HG02870 (cell line): ENCODE measurements around the gene CEPT1.

Experiments
- ATAC-seq: cut with Tn5 transposase; IDR thresholded peaks from one replicate; pipeline ENCODE4 v1.9.1; 2021; ENCODE audit warnings: mild to moderate bottlenecking, moderate library complexity; ENCODE audit not compliant: unreplicated experiment

Gene CEPT1

DNA sequence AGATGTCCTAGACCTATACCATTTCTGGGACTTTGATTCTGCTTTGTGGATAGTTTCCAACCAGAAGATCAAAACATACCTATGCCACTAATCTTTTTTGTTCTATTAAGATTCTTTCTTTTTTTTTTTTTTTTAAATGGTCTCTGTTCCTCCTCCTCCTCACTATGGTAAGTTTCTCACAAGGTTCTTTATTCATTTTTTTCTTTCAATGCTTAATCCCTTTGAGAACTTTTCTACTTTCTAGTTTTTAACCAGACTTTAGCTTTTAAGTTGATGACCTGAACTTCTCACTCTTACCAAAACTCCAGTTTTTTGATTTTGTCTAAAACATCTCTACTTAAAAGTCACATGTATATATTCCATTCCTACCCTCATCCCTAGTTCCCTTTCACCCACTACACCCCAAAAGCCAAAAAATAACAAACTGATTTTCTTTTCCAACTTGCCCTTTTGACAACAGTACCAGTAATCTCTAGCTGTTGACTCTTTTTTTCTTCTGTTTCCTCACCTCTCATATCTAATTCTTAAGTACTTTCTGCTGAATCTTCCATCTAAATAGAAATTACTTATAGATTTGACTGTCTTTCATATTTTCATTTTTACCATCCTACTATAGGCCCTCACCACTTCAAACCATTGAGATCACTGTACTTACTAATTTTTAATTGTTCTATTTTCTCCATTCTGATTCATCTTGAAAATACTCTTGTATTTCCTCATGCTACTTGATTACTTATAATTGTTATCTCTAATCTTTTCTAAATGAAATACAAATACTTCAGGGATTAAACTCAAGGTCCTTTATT, 6.1 kb downstream of the CEPT1 start:
- no peak for ATAC-seq

DNA sequence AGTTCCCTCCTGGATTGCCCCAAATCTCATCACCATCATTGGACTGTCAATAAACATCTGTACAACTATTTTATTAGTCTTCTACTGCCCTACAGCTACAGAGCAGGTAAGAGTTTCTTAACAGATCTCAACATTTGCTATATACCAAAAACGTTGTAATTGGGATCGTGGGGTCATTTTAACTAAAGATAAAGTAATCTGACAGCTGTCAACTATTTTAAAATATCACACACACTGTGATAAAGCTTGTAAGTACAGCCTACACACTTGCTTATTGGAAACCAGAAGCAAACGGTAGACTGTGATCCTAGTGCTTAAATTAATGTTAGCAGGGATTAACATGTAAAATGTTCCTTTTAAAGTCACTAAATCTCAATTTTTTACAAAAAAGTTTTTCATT, 7.9 kb downstream of the CEPT1 start:
- ATAC-seq = no peak

DNA sequence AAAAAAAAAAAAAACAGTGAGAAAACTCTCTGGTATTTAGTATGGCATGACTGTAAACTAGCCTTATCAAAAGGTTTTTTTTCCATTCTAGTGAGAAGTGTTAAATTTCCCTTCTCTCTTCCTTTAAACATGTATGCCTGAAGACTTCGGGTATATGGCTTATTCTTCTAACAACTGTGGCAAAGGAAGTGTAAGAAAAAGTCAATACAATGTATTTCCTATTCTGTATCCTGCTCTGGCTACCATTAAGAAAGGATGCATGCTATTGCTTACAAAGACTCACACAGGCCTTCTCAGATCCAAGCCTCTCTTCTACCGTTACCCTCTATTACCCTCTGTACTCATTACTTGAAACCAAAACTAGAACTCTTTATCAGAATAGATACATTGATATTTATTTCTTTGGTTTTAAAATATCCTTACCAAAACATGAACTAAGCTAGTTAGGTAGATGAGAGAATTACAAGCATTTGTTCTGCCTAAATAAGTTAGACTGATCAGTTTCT, 8.4 kb downstream of the CEPT1 start:
- no peak for ATAC-seq

DNA sequence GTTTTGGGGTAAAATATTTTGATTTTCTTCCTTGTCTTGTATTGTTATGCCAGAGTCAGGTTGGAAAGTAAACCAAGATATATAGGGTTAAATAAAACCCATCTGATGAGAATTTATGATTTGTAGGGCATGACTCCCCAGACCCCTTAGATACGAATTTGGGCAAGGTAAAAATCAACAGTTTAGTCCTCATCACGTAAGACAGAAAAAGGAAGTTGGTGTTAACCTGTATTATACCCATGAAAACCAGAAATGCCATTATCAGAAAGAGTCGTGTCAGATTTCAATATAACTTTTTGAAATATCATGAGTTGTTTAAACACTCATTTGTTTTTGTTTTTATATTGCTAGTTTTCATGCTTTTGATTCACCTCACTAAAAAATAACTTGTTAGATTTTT, 11.8 kb downstream of the CEPT1 start:
- ATAC-seq = no peak

DNA sequence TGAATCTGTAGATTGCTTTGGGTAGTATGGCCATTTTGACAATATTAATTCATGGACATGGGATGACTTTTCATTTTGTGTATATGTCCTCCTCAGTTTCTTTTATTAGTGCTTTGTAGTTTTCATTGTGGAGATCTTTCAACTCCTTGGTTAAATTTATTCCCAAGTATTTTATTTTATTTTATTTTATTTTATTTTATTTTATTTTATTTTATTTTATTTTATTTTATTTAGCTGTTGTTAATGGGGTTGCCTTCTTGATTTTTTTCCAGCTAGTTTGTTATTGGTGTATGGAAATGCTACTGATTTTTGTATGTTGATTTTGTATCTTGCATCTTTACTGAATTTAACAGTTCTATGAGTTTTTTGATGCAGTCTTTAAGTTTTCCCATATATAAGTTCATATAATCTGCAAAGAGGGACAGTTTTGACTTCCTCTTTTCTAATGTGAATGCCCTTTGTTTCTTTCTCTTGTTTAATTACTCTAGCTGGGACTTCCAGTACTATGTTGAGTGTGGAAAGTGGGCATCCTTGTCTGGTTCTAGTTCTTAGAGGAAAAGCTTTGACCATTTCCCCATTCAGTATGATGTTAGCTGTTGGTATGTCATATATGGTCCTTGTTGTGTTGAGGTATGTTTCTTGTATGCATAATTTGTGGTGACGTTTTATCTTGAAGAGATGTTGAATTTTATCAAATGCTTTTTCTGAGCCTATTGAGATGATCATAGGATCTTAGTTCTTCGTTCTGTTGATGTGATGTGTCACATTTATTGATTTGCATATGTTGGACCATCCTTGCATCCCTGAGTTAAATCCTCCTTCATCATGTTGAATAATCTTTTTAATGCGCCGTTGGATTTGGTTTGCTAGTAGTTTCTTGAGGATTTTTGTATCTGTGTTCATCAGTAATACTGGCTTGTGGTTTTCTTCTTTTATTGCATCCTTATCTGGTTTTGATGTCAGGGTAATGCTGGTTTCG, 14.3 kb downstream of the CEPT1 start:
- ATAC-seq = no peak

DNA sequence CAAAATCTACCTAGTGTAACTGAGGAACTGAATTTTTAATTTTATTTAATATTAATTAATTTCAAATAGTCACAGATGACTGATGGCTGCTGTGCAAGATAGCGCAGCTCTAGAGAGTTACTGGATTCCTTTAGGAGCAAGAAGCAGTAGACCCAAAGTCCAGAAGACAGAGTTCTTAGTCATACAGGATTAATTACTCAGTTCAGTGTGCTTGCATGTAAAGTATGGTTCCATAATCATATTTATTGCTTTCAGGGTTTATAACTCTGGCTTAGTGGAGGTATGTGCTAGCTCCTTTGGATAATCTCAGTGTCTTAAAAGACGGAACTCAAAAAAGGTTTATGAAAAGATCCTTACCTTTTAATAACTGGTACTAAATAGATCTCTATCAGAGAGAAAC, 17.4 kb downstream of the CEPT1 start:
- no peak for ATAC-seq

DNA sequence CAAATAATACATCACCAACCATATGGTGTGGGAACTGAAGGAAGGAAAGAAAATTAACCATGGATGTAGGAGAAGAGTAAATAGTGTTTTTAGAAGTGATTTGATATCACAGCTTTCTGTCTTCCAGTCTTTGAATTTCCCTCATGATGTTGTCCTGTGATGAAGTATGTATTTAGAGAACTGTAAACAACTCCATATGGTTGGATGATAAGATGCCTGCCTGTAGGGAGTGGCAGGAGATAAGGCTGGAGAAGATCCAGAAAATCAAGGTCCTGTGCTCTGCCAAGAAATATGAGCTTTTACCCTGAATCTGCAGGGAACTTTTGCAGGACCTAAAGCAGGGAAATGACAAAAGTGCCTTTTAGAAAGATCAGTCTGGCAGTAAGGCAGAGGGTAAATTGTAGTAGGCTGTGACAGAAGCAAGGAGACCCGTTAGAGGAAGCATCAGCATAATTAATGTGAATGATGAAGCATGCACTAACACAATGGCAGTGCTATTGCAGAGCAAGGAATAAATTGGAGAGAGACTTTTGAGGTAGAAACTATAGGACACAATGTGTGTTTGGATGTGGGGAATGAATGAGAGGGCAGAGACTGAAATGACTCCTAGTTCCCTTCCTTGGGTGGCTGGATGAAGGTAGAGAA, 21.9 kb downstream of the CEPT1 start:
- ATAC-seq = no peak

DNA sequence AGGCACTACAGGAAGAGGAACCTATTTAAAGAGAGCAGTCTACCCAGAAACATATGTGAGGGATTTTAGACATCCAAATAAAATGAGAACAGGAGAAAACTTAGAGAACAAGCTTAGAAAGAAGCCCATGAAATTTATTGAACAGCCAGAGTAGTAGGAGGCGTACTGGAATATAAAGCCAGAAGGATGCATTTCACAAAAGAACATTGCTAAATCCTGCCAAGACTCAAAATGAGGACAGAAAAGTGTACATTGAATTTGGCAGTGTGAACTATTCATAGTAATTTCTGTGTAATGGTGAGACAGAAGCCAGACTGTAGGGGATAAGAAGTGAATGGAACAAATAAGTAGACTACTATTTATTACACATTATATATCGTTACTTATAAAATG, 22.5 kb downstream of the CEPT1 start:
- ATAC-seq = no peak

DNA sequence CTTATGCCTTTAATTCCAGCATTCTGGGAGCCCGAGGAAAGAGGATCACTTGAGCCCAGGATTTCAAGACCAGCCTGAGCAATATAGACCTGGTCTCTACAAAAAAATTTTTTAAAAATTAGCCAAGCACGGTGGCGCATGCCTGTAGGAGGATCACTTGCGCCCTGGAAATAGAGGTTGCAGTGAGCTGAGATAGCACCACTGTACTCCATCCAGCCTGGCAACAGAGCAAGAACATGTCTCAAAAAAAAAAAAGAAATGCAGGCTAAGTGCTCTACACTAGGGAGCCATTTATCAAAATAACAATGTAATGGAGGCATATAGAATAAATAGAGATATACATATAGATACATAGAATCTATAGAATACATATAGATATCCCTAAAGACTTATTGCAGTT, 23.3 kb downstream of the CEPT1 start:
- ATAC-seq = no peak

DNA sequence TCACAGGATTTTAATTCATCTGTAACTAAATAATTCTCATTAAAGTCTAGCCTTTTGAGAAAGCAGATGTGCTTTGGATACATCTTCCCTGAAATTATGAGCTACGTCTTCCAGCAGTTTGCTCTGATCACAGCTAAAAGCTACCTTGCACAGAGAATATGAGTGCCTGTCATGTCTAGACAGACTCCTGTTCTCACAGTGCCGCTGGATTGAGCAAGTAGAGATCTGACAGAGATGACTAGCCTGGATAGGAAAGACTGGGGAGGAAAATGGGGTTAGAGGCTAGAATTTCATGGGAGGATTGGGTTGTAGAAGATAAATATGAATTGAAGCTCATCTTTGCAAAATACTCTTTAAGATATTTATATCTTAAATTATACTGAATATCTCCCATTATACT, 24.1 kb downstream of the CEPT1 start:
- no peak for ATAC-seq

DNA sequence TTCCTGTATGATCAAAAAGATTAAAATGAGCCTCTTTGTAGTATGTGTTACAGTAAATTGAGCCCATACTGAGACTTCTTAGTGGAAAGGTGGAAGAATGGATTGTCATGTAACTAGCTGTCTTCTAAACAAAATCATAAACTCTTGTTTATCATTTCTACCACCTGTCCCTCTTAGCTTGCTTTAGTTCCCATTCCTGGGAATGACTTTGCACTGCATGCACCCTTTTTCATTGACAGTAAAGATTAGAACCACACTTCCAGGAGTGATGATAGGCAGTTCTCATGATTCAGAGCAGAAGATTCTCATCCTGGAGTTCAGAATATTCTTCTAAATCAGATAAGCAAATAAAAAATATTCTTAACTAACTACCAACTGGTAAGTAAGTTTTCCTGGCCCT, 32.4 kb downstream of the CEPT1 start:
- ATAC-seq = no peak

DNA sequence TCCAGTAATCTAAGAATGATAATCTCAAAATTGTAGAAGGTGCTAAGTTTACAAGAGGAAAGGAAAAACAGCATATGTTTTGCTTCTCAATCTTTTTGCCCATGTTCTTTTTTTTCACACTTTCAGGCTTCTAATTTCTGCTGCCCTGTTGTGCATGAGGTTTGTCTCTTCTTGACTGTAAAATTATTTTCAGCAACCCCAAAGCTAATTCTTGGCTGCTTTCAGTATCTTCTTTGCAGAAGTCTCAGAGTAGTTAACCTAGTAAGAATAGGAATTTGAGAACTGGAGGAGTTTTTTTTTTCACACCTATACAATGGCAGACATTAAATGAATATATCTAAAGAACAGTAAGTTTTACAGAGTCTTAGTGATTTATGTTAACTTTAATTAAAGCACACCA, 34.0 kb downstream of the CEPT1 start:
- ATAC-seq = peak; percentile 59

DNA sequence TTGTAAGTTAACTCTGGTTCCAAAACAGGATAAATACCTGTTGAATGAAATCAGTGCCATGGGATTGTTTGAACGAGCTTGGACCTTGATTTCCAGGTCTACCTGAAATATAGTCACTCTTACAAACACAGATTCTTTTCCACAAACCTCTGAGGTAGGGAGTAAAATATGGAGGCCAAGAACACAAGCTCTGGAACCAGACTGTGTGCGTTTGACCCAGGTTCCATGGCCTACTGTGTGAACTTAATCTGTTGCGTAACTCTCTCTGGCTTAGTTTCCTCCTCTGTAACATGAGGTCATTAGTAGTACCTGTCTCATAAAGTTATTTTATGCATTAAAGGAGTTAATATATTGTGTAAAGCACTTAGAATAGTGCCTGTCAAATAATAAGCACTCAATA, 35.3 kb downstream of the CEPT1 start:
- no peak for ATAC-seq

DNA sequence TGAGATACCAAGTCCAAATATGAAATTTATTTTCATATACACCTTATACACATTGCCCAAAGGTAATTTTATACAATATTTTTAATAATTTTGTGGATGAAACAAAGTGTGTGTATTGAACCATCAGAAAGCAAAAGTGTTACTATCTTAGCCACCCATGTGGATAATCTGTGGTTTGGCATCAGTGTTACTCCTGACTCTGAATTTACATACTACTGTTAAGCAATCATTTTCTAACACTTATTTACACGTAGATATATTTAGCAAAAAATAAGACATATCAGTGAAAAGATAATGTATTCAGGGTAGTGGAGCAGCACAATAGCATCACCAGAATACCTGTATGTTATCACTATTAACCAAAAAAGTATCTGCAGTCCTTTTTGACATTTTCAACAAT, 36.7 kb downstream of the CEPT1 start:
- no peak for ATAC-seq

DNA sequence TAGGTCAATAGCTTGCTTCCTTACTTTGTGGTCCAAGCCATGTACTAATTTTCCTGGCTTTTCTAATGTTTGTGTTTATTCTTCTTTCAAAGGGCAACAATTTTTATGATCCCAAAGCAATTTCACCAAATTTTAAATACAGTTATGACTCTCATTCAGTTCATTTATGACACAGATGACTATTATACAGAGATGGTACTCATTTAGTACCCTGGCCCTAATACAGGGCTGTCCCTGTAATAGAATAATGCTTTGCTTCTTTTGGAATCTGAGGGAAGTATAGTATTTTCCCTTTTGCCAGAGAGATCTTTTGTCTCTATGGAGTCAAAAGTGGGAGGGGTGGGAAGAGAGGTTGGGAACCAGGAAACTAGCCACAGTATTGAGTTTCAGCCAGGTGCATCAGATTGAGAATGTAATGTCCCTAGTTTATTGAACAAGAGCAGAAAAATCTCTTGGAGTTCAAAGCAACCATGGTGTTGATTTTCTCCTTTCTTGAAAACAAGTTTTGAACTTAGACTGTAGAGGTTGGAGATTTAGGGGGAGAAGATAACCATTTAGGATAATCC, 40.0 kb downstream of the CEPT1 start:
- ATAC-seq = no peak

DNA sequence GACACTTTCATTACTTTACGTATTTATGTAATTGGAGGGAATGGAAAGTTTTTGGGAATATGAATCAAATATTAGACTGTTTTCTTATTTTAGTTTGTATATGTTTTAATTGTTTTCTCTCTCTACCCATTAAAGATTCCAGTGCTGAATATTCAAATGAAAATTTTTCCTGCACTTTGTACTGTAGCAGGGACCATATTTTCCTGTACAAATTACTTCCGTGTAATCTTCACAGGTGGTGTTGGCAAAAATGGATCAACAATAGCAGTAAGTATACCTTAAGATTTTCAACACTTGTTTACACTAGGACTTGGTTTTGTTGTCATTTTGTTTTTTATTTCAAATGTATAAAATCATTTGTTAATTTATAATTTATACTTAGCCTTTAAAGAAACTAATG, 42.0 kb downstream of the CEPT1 start:
- no peak for ATAC-seq

DNA sequence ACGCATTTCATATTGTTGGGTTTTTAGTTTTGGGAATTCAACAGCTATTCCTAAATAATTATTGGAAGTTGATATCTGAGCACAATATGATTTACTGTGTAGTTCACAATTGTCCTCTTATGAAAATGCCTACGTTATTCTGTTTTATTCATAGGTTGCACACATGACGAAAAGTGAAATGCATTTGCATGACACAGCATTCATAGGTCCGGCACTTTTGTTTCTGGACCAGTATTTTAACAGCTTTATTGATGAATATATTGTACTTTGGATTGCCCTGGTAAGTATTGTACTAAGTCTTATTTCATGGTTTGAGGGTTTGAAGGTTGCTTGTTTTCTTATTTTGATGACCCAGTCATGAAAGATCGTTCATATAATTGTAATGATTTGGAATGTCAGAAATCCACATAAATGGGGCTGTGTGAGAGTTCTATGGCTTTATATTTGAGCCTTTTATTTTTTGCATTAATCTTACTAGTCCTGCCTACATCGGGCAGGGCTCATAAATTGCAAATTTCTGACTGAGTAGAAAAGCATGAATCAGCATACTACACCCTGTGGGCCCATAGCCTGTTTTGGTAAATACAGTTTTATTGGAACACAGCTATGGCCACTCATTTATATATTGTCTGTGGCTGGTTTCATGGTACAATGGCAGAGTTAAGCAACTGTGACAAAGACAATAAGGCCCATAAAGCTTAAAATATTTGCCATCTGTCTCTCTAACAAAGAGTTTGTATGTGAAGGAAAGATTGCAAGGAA, 43.5 kb downstream of the CEPT1 start:
- no peak for ATAC-seq

DNA sequence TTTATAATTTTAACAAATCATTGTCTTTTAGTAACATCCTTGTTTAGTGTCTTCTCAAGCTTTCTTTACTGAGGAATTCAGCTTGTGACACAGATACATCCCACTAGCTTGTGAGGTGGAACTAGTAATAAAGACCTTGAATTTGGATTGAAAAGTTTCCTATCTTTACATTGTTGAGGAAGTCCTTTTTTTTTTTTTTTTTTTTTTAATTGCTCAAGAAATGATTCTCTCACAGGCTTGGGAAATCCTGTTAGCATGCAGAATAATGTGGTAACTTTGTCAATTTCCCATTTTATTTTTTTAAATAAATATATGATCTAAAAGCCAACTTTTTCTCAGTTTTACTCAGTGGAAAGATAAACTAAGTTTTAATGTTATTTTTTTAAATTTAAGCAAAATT, 44.6 kb downstream of the CEPT1 start:
- no peak for ATAC-seq

DNA sequence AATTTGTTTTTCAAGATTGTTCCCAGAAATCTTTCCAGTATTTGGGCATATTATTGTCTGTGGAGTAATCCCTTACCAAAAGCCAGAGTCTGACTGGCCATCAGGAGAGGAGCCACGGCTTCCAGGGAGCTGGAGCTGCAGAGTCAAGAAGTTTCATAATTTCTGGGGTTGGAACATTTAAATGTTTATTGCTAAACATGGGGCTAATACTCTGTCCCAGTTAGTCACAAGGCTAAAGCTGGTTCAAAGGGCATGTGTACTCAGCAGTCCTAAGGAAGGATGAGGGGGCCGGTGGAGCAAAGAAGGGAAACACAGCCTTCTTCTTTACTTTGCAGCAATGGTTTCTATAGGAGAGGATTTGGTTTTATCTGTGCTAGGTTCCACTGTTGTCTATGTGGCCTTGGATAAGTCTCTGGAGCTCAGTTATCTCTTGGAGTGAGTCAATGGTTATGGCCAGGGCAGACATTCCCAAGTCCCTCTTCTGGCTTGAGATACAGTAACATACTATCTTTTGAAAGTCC, 51.0 kb downstream of the CEPT1 start:
- no peak for ATAC-seq

DNA sequence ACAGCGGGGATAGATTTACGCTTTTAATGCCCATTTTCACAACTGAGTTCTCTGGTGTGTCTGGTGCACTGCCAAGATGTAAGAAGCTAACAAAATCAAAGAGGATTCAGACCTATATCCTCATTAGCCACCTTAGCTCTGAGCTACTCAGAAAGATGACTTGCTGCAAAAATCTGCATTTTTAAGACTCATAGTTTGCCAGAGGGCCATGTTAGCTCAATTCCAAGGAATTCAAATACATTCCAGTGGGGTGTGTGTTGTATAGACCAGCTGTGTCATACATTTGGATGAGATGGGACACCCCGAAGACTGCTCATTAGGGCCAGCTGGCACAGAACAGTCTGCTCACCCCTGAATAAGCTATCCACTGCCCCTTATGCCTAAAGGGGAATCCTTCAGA, 51.5 kb downstream of the CEPT1 start:
- no peak for ATAC-seq
